ENCODE data around the gene LAMA2. TPM values are rescaled to one million over a fixed set of nuclear protein-coding genes. Genes with fewer than 3 reads are reported as not detected.
"Not testable (repeated sequence)": the region's sequence is repeated elsewhere in the genome, so short reads cannot be mapped to it uniquely, and the experiment has no call there.

The LAMA2 gene
- total RNA-seq, 4 donors from 2014 or later: 203 to 339 (median 275) TPM

DNA sequence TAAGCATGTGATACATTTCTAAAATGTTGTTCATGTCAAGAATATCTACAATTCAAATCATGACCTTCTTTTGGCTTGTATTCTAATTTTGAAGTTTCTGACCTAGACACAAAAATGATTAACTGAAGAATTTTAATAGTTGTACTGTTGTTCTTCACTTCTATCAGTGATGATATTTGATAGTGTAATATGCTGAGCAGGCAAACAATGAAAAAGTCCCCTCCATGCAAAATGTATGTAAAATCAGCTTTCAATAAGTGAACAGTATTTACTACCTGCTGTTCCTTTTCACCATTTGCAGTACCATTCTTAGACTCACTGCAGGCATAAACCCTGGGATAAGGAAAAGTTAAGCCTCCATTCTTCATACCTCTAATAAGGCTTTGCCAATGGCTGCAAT, 201.5 kb downstream of the LAMA2 start:
- peaks cover 0 to 7% (median 0%) of the 10 kb centered on the region in 3 donors for H3K36me3 ChIP-seq
- no peaks in the 10 kb centered on the region for H3K9me3 ChIP-seq
- TF ChIP-seq, protein P1, sequence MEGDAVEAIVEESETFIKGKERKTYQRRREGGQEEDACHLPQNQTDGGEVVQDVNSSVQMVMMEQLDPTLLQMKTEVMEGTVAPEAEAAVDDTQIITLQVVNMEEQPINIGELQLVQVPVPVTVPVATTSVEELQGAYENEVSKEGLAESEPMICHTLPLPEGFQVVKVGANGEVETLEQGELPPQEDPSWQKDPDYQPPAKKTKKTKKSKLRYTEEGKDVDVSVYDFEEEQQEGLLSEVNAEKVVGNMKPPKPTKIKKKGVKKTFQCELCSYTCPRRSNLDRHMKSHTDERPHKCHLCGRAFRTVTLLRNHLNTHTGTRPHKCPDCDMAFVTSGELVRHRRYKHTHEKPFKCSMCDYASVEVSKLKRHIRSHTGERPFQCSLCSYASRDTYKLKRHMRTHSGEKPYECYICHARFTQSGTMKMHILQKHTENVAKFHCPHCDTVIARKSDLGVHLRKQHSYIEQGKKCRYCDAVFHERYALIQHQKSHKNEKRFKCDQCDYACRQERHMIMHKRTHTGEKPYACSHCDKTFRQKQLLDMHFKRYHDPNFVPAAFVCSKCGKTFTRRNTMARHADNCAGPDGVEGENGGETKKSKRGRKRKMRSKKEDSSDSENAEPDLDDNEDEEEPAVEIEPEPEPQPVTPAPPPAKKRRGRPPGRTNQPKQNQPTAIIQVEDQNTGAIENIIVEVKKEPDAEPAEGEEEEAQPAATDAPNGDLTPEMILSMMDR (IDR thresholded peaks at IDR 0.05): no peak
- TF ChIP-seq POLR2A (IDR thresholded peaks at IDR 0.05) (no peak), EP300 (IDR thresholded peaks at IDR 0.05) (no peak)
- H3K4me1 ChIP-seq: peaks cover 0 to 14% (median 0%) of the 10 kb centered on the region in 4 donors
- no peak for DNase-seq (ENCODE audit: low spot score in 2 of 2)
- H3K4me3 ChIP-seq: no peak overlapping the region
- no peak overlapping the region for H3K27ac ChIP-seq
- no peaks in the 10 kb centered on the region for H3K27me3 ChIP-seq

DNA sequence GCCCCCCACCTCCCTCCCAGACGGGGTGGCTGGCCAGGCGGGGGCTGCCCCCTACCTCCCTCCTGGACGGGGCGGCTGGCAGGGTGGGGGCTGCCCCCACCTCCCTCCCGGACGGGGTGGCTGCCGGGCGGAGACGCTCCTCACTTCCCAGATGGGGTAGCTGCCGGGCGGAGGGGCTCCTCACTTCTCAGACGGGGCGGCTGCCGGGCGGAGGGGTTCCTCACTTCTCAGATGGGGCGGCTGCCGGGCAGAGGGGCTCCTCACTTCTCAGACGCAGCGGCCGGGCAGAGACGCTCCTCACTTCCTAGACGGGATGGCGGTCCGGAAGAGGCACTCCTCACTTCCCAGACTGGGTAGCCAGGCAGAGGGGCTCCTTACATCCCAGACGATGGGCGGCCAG, 205.5 kb downstream of the LAMA2 start:
- WGBS, 2 donors: 97 to 99% methylated on average over 16 to 20 of the region's 26 CpGs
- not testable (repeated sequence) for H3K36me3 ChIP-seq; H3K27me3 ChIP-seq; H3K4me3 ChIP-seq; DNase-seq (ENCODE audit: low spot score in 2 of 2); H3K9me3 ChIP-seq; H3K27ac ChIP-seq
- H3K4me1 ChIP-seq: peaks cover 0 to 23% (median 0%) of the 10 kb centered on the region in 4 donors

DNA sequence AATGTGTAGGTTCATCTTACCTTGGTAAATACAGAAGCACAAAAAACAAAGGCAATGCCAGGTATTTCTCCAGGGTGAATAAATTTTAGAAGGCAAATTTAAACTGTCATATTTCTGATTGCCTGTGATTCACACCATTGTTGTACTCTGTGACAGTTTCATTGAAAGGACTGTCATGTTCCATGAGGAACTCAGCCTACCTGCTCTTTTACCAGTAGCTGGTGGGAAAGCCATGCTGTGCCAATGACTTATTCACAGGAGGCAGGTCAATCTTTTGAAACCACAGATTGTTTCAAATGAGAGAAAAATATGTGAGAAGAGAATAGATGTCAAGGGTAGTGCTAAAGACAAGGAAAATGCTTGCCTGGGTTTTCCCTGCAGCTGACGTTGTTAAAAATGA, 206.4 kb downstream of the LAMA2 start:
- H3K4me3 ChIP-seq: no peak overlapping the region
- peaks cover 0 to 7% (median 0%) of the 10 kb centered on the region in 3 donors for H3K36me3 ChIP-seq
- no peak for TF ChIP-seq POLR2A (IDR thresholded peaks at IDR 0.05)
- TF ChIP-seq, protein P1 (IDR thresholded peaks at IDR 0.05): no peak
- TF ChIP-seq EP300 (IDR thresholded peaks at IDR 0.05): no peak
- DNase-seq (ENCODE audit: low spot score in 2 of 2): no peak
- no peaks in the 10 kb centered on the region for H3K9me3 ChIP-seq
- 75 to 84% methylated on average over 1 of the region's 1 CpG for WGBS, 2 donors
- H3K27me3 ChIP-seq: no peaks in the 10 kb centered on the region
- no peak overlapping the region for H3K27ac ChIP-seq
- H3K4me1 ChIP-seq: peaks cover 0 to 32% (median 0%) of the 10 kb centered on the region in 4 donors

DNA sequence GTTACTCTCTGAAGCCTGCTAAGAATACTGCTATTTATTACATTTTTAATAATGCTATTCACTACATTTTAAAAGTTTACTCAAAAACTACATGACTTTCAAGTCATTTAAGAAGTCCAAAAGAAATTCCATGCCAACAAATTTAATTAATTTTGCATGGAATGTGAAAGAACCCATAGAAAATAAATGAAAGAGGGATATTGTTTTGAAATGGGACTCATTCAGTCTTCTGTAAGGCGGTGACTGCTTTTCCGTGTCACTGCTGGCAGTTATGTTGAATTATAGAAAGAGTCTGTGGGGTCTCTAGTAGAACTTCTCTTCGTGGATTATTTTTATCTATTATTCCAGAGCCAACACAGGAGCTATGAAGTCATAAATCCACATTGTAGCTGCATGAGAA, 211.2 kb downstream of the LAMA2 start:
- no peak for DNase-seq (ENCODE audit: low spot score in 2 of 2)
- no peaks in the 10 kb centered on the region for H3K9me3 ChIP-seq
- H3K36me3 ChIP-seq: peaks cover 0 to 10% (median 0%) of the 10 kb centered on the region in 3 donors
- no peak overlapping the region for H3K4me3 ChIP-seq
- no peaks in the 10 kb centered on the region for H3K27me3 ChIP-seq
- H3K4me1 ChIP-seq: peaks cover 0 to 34% (median 0%) of the 10 kb centered on the region in 4 donors
- H3K27ac ChIP-seq: peak overlapping the region in 2 of 4 donors; percentile 39 to 47
- 20% methylated on average over 3 of the region's 3 CpGs for WGBS, 2 donors
- TF ChIP-seq POLR2A (IDR thresholded peaks at IDR 0.05) (no peak), EP300 (IDR thresholded peaks at IDR 0.05) (no peak)
- TF ChIP-seq, protein P1 (IDR thresholded peaks at IDR 0.05): no peak

DNA sequence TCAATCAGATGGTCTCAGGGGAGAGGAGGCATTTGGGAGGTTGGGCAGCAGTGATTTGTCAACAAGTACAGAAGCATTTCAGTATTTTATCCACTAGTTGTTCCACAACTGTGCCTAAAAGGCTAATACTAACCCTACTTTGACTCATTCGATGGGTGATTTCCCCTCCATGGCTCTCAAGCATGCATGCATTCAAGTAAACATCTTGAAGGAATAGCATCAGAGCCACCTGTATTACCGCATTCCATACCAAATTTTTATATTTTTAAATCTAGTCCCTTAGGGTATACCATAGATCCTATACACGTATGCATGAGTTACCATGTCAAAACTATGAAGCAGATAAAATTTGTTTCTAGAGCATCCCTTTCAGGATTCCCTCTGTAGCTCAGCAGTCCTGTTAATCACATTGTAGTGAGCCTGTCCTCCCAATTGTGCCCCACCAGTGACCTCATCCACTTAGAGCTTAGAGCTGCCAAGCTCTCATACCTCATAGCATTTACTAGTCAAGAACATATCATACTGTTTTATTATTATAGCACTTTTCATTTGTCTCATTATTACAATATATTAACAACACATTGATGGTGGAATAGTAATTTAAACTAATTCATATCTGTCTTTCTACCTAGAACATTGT, 213.8 kb downstream of the LAMA2 start:
- TF ChIP-seq EP300 (IDR thresholded peaks at IDR 0.05) (no peak), POLR2A (IDR thresholded peaks at IDR 0.05) (no peak)
- TF ChIP-seq, protein P1 (IDR thresholded peaks at IDR 0.05): no peak

More for the DNA sequence above, 213.8 kb downstream of the LAMA2 start:
- Histone ChIP-seq H3K4me3 (no peak overlapping the region), H3K36me3 (peaks cover 0 to 25% (median 0%) of the 10 kb centered on the region in 3 donors), H3K9me3 (no peaks in the 10 kb centered on the region), H3K27me3 (no peaks in the 10 kb centered on the region), H3K4me1 (peaks cover 0 to 38% (median 0%) of the 10 kb centered on the region in 4 donors), H3K27ac (peak overlapping the region in 1 of 4 donors; percentile 18)
- no peak for DNase-seq (ENCODE audit: low spot score in 2 of 2)
- 92 to 95% methylated on average over 3 of the region's 3 CpGs for WGBS, 2 donors
